EH (cell line): ENCODE data around the gene PLEKHB2.
"Not testable (repeated sequence)": the region's sequence is repeated elsewhere in the genome, so short reads cannot be mapped to it uniquely, and the experiment has no call there.

Experiments used
- DNase-seq: peaks from one replicate; pipeline ENCODE4 v3.0.0-alpha.2; 2015; ENCODE audit warnings: low read depth

PLEKHB2 gene

DNA sequence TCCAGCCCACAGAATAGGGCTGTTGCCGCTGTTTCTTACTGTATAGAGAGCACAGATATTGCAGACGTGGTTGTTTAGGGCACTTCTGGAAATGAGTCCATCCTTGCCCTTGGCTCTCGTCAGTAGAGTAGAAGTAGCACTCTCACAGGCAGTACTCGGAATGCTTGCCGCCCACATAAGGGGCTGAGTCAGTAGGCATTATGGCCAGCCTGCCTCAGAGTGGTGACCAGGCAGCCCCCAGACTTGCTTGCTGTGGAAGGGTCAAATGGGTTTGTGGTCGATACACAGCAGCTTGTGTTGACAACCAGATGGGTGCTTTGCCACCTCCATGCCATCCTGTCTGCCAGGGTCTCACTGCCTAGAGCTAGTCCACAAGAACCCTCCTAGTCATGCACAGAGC, 38.7 kb downstream of the PLEKHB2 start:
- DNase-seq, result no peak

DNA sequence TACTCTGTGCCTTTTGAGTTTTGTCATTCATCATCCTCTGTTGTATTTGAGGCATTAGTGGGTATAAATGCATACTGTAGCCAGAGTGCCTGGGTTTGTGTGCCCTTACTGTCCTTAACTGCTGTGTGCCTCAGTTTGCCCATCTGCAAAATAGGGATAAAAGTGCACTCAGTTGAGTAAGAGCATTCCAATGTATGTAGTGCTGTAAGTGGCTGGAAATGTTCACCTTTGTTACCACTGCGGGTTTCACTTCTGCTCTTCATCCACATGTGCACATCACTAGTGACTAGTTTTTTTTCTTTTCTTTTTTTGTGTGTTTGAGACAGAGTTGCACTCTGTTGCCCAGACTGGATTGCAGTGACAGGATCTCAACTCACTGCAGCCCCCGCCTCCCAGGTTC, 39.9 kb downstream of the PLEKHB2 start:
- DNase-seq, result no peak

DNA sequence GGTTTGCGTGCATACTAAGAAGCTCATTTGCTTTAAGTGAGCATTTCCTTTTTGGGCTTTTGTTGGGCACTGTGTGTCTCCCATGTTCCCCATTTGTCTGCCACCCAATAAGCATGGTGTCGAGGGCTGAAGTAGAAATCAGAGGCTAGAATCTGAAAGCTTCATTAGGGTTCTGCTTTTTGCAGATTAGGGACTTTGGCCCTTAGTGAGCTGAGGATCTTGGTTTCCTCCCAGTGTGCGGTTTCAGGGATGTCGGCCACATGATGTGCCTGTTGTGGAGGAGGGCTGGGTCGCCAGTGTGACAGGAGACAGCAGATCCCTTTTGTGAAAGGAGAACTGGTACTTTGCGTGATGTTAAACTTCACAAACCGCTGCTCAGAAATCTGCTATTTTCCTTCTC, 41.1 kb downstream of the PLEKHB2 start:
- DNase-seq, result no peak

DNA sequence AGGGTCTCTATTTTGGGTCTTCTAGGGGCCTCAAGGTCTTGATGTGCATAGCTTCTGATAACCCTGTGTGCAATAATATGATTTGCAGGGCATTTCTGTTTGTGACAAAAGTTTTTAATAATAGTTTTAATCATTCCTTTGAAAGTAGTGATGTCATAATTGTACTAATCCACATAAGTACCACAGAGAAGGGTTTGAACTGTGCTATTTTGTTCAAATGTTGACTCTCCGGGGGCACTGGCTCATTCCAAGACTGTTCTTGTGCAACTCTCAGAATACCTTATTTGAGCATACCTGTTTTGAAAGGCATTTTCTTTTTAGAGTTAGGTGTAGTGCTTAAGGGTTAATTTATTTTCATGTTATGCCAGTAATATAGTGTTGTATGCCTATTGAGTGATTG, 41.6 kb downstream of the PLEKHB2 start:
- no peak for DNase-seq

DNA sequence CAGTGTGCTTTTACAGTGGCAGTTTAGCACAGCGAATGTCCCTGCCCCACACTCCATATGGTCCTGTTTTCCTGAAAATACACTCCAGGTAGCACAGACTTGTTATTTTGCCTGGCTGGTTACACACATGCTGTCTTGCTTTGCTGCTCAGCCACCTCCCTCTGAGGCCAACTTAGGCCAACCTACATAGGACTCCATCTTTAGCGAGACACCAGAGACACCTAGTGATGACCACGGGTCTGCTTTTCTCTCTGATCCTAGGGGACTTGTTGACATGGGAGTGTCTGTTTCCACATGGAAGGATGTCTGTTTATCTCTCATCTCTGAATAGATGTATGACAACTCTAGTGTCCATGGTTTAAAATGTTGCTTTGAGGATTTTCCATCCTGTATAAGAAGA, 43.3 kb downstream of the PLEKHB2 start:
- no peak for DNase-seq

DNA sequence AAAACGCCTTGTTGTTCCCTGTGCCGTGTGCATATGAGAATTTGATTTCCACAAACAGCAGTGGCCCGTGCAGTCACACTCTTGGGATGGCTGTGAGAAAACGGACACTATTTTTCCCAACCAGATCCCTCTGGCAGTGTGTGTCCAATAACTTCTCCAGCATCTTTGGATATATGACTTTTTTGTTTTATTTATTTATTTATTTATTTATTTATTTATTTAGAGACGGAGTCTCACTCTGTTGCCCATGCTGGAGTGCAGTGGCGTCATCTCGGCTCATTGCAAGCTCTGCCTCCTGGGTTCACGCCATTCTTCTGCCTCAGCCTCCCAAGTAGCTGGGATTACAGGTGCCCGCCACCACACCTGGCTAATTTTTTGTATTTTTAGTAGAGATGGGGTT, 45.0 kb downstream of the PLEKHB2 start:
- DNase-seq, result not testable (repeated sequence)

DNA sequence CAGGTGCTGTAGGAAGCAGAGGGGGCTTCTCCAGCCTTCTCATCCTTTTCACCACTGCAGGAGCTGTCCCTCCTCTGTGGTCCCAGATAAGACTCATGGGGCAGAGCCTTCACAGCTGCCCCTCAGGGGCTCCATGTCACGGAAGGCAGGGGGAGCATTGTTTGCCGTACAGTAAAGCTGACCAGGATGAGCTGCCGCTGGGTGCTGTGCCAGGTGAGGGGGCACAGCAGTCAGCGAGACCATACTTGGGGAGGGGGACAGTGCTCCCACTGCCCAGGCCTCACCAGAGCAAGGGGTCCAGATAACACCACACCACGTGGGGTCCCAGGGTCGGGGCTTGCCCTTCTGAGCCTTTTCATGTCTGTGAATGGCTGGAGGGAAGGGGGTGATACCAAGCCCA, 46.3 kb downstream of the PLEKHB2 start:
- no peak for DNase-seq

DNA sequence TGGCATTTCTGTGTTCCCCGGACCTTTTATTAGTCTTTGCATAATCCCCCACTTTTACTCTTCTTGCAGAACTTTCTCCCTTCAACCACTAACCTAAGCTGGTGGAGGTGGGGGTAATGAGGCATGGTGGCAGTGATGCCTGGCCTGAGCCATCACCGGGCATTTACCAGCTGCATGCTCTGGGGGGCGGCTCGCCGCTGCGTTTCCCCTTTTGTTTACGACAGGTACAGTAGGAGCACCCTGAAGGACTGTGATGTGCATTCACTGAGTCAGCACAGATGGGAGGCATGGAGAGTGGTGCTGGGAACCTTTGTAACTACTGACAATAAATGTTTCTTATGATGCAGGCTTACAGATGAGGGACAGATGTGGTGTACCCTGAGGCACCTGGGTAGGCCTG, 46.9 kb downstream of the PLEKHB2 start:
- DNase-seq, result no peak

DNA sequence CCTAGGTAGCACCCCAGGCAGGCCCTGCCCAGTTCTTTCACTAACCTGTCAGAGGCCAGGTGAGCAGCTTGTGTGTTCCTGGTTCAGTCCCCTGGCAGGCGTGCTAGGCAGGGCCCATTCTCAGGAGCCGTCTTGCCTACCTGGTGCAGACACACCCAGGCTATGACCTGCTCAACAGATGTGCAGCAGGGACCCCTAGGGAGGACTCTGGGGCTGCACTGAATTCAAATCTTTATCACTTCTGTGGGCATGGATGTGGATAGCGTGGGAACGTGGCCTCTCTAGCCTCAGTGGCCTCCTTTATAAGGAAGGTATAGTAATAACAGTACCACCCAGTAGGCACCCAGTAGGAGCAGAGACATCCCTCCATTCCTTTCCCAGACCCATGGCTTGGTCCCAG, 48.4 kb downstream of the PLEKHB2 start:
- no peak for DNase-seq

DNA sequence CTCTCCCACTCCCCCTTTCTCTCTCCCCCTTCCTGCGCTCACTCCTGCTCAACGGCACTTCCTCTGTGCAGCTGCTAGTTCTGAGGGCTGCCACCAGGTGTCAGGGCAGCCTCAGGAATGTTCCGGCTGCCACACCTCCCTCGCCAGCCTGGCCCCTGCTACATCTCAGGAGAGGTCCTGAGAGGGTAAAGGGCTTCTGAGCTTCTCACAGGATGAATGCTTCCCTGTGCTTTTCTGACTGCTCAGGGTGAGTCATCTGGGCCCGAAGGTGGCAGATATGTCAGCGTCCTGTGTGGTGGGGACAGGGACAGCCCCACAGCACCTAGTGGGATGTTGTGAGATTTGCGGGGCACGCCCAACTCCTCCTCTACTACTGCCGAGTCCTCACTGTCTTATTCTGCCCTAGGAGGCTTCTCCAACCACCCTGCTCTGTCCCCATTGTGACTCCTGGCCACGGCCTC, 49.0 kb downstream of the PLEKHB2 start:
- peak; percentile 71 for DNase-seq

DNA sequence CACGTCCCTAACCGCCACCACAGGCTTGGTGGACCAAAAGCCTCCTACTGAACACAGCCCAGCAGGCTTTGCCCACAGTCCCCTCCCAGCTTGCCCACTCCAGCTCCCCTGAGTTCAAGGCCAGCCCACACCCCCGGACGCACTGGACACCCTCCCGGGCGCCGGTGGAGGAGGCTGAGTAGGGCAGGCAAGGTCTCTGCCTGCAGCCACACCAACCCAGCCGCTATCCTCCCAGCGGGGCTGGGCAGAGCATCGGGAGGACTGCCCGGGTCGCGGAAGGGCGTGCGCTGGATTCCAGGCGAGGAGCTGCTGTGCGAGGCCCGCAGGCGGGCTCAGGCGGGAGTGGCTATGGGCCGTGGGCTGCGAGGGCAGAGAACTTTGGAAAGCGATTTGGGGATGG, 49.5 kb downstream of the PLEKHB2 start:
- DNase-seq, result no peak

DNA sequence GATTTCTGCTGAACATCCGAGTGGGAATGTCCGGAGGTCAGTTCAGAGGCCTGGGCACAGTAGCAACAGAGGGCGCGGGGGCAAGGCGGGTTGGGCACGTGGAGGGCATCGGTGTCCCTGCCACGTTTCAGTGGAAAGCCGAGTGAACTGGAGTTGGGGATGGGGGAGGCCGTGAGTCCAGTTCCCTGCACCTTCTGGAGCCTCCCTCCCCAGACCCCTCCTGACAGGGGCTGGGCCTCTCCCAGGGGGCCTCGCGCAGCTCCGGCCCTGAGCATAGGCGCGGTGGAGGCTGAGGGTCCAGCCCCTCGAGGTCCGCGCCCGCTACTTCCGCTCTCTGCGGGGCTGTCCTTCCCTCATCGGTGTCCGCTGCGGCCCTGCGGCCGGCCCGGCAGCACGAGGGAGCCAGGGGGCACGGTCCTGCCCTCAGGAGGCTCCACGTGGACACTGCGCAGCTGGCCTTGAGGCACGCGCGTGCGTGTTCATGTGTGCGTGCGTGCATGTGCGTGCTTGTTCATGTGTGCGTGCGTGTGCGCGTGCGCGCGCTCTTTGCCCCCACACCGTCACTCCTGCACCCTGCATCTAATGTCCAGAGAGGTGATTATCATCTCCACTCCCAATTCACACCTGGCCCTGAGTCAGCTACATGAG, 50.2 kb downstream of the PLEKHB2 start:
- no peak for DNase-seq

DNA sequence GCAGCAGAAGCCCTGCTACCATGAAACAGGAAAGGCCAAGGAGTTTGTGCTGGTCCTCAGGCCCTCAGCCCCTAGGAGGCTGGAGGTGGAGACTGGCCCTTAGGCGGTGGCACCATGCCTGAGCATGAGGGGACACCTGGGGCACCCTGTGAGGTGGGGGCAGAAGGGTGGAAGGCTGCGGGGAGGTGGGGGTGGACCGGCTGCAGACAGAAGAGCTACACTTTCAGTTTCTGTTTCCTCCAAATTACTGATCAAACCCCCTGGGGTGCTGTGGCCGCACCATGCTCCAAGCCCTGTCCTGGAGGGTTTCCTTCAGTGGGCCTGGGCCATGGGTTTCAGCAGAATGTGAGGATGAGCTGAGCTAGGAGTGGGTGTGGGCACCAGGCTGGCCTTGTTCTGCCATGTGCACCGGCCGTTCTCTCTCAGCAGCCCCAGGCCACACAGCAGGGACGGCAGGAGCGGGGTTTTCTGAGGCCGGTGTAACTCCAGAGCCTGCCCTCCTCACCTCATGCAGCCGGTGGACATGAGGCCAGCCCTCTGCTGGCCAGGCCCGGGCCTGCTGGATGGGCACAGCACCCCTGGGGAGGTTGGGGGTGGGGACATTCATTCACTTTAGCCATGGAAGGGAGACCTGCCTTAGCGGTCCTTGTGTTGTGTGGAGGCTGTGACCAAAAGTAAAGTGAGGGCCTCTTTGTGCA, 51.5 kb downstream of the PLEKHB2 start:
- DNase-seq, result no peak

DNA sequence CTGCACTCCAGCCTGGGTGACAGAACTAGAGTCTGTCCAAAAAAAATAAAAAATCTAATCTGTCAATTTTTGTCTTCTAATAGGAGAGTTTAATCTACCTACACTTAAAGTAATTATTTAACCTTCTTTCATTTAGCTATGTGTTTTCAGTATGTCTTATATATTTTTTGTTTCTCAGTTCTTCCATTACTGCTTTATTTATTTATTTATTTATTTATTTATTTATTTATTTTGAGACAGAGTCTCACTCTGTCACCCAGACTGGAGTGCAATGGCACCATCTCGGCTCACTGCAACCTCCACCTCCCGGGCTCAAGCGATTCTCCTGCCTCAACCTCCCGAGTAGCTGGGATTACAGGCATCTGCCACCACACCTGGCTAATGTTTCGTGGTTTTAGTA, 60.4 kb downstream of the PLEKHB2 start:
- not testable (repeated sequence) for DNase-seq

DNA sequence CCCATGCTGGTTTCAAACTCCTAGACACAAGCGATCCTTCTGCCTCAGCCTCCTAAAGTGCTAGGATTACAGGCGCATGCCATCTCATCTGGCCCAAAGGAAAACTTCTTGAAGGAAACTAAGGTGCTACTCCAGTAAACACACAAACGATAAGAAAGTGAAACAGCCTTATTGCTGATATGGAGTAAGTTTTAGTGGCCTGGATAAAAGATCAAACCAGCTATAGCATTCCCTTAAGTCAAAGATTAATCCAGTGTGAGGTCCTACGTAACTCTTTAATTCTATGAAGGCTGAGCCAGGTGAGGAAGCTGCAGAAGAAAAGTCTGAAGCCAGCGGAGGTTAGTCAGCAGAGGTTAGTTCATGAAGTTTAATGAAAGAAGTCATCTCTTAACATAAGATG, 63.4 kb downstream of the PLEKHB2 start:
- no peak for DNase-seq

DNA sequence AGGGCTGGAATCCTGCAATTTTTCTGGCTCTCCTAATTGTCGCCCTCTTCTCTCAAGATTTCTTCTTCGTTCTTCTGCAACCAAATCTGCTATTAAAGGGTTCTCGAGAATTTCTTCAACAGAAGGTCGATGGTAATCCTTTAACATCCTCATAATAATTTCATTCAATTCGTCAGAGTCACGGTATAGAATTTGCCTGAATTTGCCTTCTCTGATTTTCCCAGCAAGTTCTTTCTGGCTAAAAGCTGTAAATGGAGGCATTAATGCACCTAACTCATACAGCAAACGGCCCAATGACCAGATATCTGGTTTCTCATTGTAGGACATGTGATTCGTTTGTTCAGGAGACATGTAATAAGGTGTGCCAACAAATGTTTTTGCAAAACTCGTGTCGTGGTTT, 72.9 kb downstream of the PLEKHB2 start:
- DNase-seq, result not testable (repeated sequence)

DNA sequence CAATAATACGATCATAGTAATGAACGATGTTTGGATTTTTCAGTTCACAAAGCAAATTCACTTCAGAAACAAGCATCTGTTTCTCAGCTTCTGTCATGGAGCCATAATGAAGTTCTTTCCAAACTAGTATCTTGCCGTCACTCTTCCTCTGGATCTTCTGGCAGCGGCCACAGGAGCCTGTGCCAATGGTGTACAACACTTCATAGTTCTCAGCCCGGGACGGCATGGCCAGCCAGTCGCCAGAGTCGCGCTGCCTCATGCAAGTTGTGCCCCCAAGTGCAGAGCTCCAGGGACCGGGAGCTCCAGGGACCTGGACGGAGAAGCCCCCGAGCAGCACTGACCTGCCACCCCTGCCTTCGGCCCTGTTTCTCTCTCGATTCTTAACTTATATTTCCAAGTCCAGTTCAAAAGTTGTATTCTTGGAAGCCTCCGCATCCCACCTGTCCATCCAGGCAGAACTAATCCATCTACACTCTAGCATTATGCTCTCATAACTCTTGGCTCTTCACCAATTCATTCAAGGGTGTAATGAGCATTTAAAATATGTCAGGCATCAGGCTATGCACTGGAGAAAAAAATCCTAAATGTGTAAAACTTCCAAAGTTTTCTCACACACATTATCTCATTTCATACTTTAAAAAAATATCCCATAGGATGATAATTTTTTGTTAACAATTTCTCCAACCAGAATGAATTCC, 73.7 kb downstream of the PLEKHB2 start:
- not testable (repeated sequence) for DNase-seq

DNA sequence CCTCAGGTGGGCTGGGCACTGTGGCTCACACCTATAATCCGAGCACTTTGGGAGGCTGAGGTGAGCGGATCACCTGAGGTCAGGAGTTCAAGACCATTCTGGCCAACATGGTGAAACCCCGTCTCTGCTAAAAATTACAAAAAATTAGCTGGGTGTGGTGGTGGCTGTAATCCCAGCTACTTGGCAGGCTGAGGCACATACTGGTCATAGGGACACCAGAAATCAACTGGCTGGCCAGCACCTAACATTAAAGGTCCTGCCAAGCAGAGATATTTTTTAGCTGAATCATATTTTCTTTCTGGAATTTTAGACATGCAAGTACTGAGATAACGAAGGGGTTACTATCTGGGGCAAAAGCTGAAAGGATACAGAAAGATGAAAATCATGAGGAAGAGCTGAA, 76.3 kb downstream of the PLEKHB2 start:
- peak; percentile 19 for DNase-seq

DNA sequence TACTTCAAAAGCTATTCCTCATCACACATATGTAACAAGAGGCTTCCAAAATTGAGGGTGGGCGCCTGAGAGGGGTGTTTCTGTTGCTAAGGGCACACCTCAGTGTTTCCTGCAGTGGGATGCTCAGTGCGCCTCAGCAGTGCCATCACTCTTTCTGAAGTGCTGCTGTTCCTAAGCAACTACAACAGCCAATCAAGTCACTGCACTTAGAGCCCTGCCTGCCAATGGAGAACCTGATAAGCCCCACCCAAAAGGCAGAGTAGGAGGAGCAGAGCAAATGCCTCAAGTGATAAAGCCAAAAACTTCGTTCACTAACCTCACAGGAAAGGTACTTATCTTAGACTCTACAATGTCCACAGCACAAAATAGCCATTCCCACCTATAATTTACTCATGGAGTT, 88.3 kb downstream of the PLEKHB2 start:
- not testable (repeated sequence) for DNase-seq

DNA sequence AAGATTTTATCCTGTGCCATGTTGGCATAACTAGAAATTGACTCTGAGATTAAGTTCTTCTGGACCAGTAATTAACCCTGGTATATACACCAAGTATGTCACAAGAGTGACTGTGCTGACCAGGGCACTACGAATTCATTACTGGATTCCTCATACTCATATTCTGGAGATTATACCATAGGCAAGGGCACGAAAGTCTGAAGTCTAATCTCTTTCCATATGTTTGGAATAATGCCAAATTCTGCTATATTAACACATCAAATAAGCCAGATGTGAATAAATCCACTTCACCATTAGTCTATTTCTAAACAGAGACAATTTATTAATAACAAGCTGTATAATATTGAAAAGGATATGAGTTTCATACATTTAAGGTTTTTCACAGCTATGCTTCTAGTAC, 91.0 kb downstream of the PLEKHB2 start:
- DNase-seq, result not testable (repeated sequence)
